HepG2 (cell line): ENCODE measurements around the gene PERCC1. TPM values are rescaled to one million over a fixed set of nuclear protein-coding genes. Genes with fewer than 3 reads are reported as not detected.
A peak's percentile ranks its signal among the peaks of the same experiment; 100 is the strongest.

Source experiments
- HMGXB4 ChIP-seq, 2 experiments: sonication (generic) in 1 of 2; formaldehyde crosslinking in 1 of 2; IDR thresholded peaks; 2 replicates each; pipeline versions ENCODE4 v1.4.0 to v1.6.1; 2018 to 2020; ENCODE audit warnings: missing genetic modification reagents in 2 of 2, borderline replicate concordance in 1 of 2, low read depth in 1 of 2, mild to moderate bottlenecking in 1 of 2, missing biosample characterization in 1 of 2
- NKX3-1 ChIP-seq: sonication (generic); formaldehyde crosslinking; IDR thresholded peaks from 2 replicates; pipeline ENCODE4 v1.5.0; 2020; ENCODE audit warnings: missing genetic modification reagents
- NR2C2 ChIP-seq: sonication (generic); formaldehyde crosslinking; IDR thresholded peaks from 2 replicates; pipeline ENCODE4 v1.4.0; 2020; ENCODE audit warnings: missing genetic modification reagents, mild to moderate bottlenecking, moderate library complexity, borderline replicate concordance
- PITX1 ChIP-seq: sonication (generic); formaldehyde crosslinking; IDR thresholded peaks from 2 replicates; pipeline ENCODE4 v1.5.1; 2020; ENCODE audit warnings: mild to moderate bottlenecking, missing genetic modification reagents
- PPARG ChIP-seq: conservative IDR thresholded peaks from 2 replicates; pipeline ENCODE4 v1.6.1; 2016; ENCODE audit warnings: missing biosample characterization, missing genetic modification reagents
- TCF12 ChIP-seq, 2 experiments: fragments of 450-650 bp in 1 of 2; sonication (generic) in 1 of 2; formaldehyde crosslinking in 1 of 2; IDR thresholded peaks; 2 replicates each; pipeline versions ENCODE4 v1.6.1 to v1.8.0; 2017 to 2022; ENCODE audit warnings: antibody characterized with exemption in 1 of 2, mild to moderate bottlenecking in 1 of 2, missing genetic modification reagents in 1 of 2, moderate library complexity in 1 of 2
- TMF1 ChIP-seq: sonication (generic); formaldehyde crosslinking; IDR thresholded peaks from 2 replicates; pipeline ENCODE4 v1.8.1; 2022; ENCODE audit warnings: low read depth, missing genetic modification reagents
- TRIM22 ChIP-seq: fragments of 450-650 bp; IDR thresholded peaks from 2 replicates; pipeline ENCODE4 v1.6.1; 2017
- ZMAT5 ChIP-seq: sonication (generic); formaldehyde crosslinking; IDR thresholded peaks from 2 replicates; pipeline ENCODE4 v1.5.0; 2020; ENCODE audit warnings: mild to moderate bottlenecking, low read depth, missing genetic modification reagents, borderline replicate concordance
- ZMYM2 ChIP-seq: sonication (generic); formaldehyde crosslinking; IDR thresholded peaks from 2 replicates; pipeline ENCODE4 v1.8.0; 2022; ENCODE audit warnings: mild to moderate bottlenecking, missing genetic modification reagents
- ZNF530 ChIP-seq: sonication (generic); formaldehyde crosslinking; IDR thresholded peaks from 2 replicates; pipeline ENCODE4 v1.5.0; 2020; ENCODE audit warnings: low read depth, mild to moderate bottlenecking, missing genetic modification reagents
- ZNF652 ChIP-seq: IDR thresholded peaks from 2 replicates; pipeline ENCODE4 v1.6.1; 2016; ENCODE audit warnings: low read depth, borderline replicate concordance
- ZNF776 ChIP-seq: sonication (generic); formaldehyde crosslinking; IDR thresholded peaks from 2 replicates; pipeline ENCODE4 v1.4.0; 2020; ENCODE audit warnings: mild to moderate bottlenecking, missing genetic modification reagents
- ZNF792 ChIP-seq: IDR thresholded peaks from 2 replicates; pipeline ENCODE4 v1.6.1; 2016
- ZNF816 ChIP-seq: sonication (generic); formaldehyde crosslinking; IDR thresholded peaks from 2 replicates; pipeline ENCODE4 v1.8.0; 2022; ENCODE audit warnings: missing genetic modification reagents, mild to moderate bottlenecking, borderline replicate concordance
- polyA plus RNA-seq, 8 experiments: library from polyadenylated mRNA; depleted of rRNA in 3 of 8; stranded (reverse) in 7 of 8; unstranded in 1 of 8; fragments of >200 nt; fragmentation: Illumina TruSeq in 4 of 8; extraction: Trizol in 4 of 8; gene quantifications; 2 replicates each; pipeline versions ENCODE4 v1.2.1 to v1.2.3, GENCODE V29; 2011 to 2016; ENCODE audit warnings: low read depth in 4 of 8, missing spikeins in 1 of 8, mixed read lengths in 1 of 8; ENCODE audit not compliant: insufficient read depth in 1 of 8
- total RNA-seq, 5 experiments: library from RNA; depleted of rRNA; stranded (reverse); fragments of >200 nt; fragmentation: Illumina TruSeq; extraction: Trizol; gene quantifications; 2 replicates each; pipeline ENCODE4 v1.2.3, GENCODE V29; 2016; ENCODE audit warnings: low read depth in 1 of 5
- TF ChIP-seq, protein P1 (sequence below): sonication (generic); formaldehyde crosslinking; IDR thresholded peaks from 2 replicates; pipeline ENCODE4 v1.4.0; 2020; ENCODE audit warnings: missing genetic modification reagents
- TF ChIP-seq, protein P2 (sequence below): sonication (generic); formaldehyde crosslinking; conservative IDR thresholded peaks from 2 replicates; pipeline ENCODE4 v1.4.0; 2020; ENCODE audit warnings: missing genetic modification reagents
- TF ChIP-seq, protein P3 (sequence below): sonication (generic); formaldehyde crosslinking; IDR thresholded peaks from 2 replicates; pipeline ENCODE4 v1.5.0; 2020; ENCODE audit warnings: missing genetic modification reagents
- TF ChIP-seq, protein P4 (sequence below): sonication (generic); formaldehyde crosslinking; IDR thresholded peaks from 2 replicates; pipeline ENCODE4 v1.5.0; 2020; ENCODE audit warnings: mild to moderate bottlenecking, missing genetic modification reagents

Gene PERCC1
- total and polyA plus RNA-seq, 2 of the 13 experiments (the other 11 are each of a cell fraction or from before 2014, with no cell fraction given), result 0.15 TPM; not detected in 1

- TF ChIP-seq ZMYM2 (CRISPR knock-in tag), result no peak
- TF ChIP-seq, protein P1, sequence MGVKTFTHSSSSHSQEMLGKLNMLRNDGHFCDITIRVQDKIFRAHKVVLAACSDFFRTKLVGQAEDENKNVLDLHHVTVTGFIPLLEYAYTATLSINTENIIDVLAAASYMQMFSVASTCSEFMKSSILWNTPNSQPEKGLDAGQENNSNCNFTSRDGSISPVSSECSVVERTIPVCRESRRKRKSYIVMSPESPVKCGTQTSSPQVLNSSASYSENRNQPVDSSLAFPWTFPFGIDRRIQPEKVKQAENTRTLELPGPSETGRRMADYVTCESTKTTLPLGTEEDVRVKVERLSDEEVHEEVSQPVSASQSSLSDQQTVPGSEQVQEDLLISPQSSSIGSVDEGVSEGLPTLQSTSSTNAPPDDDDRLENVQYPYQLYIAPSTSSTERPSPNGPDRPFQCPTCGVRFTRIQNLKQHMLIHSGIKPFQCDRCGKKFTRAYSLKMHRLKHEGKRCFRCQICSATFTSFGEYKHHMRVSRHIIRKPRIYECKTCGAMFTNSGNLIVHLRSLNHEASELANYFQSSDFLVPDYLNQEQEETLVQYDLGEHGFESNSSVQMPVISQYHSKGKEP (CRISPR knock-in tag), result no peak
- TF ChIP-seq ZNF776 (CRISPR knock-in tag), result no peak
- TF ChIP-seq, protein P2, sequence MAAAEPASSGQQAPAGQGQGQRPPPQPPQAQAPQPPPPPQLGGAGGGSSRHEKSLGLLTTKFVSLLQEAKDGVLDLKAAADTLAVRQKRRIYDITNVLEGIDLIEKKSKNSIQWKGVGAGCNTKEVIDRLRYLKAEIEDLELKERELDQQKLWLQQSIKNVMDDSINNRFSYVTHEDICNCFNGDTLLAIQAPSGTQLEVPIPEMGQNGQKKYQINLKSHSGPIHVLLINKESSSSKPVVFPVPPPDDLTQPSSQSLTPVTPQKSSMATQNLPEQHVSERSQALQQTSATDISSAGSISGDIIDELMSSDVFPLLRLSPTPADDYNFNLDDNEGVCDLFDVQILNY, result no peak
- TF ChIP-seq ZNF792 (CRISPR knock-in tag), result 0 out of 2 replicates have a peak, but pooled peaks have one; percentile 49
- TF ChIP-seq NKX3-1 (CRISPR knock-in tag), result no peak
- TF ChIP-seq TCF12 (IDR thresholded peaks at IDR 0.05), result no peak
- no peak for TF ChIP-seq TCF12 (CRISPR knock-in tag; IDR thresholded peaks at IDR 0.05)
- TF ChIP-seq TMF1 (CRISPR knock-in tag), result no peak; the same call in 1 of the 2 replicates
- TF ChIP-seq NR2C2 (CRISPR knock-in tag), result no peak
- TF ChIP-seq HMGXB4 (CRISPR knock-in tag; IDR thresholded peaks at IDR 0.05; ENCODE audit: borderline replicate concordance in 1 of 2, low read depth in 1 of 2), result peak; percentile 30 to 75; a peak in 2 of 4 replicates
- TF ChIP-seq ZNF816 (CRISPR knock-in tag), result no peak
- TF ChIP-seq, protein P3, sequence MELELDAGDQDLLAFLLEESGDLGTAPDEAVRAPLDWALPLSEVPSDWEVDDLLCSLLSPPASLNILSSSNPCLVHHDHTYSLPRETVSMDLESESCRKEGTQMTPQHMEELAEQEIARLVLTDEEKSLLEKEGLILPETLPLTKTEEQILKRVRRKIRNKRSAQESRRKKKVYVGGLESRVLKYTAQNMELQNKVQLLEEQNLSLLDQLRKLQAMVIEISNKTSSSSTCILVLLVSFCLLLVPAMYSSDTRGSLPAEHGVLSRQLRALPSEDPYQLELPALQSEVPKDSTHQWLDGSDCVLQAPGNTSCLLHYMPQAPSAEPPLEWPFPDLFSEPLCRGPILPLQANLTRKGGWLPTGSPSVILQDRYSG, result no peak
- no peak for TF ChIP-seq TRIM22
- no peak for TF ChIP-seq ZMAT5 (CRISPR knock-in tag)
- TF ChIP-seq ZNF652 (CRISPR knock-in tag), result peak; percentile 70; the same call in 1 of the 2 replicates
- TF ChIP-seq ZNF530 (CRISPR knock-in tag), result no peak
- 0 out of 2 replicates have a peak, but pooled peaks have one; percentile 5 for TF ChIP-seq PPARG (CRISPR knock-in tag)
- TF ChIP-seq PITX1 (CRISPR knock-in tag), result peak; percentile 28; the same call in 1 of the 2 replicates
- TF ChIP-seq, protein P4, sequence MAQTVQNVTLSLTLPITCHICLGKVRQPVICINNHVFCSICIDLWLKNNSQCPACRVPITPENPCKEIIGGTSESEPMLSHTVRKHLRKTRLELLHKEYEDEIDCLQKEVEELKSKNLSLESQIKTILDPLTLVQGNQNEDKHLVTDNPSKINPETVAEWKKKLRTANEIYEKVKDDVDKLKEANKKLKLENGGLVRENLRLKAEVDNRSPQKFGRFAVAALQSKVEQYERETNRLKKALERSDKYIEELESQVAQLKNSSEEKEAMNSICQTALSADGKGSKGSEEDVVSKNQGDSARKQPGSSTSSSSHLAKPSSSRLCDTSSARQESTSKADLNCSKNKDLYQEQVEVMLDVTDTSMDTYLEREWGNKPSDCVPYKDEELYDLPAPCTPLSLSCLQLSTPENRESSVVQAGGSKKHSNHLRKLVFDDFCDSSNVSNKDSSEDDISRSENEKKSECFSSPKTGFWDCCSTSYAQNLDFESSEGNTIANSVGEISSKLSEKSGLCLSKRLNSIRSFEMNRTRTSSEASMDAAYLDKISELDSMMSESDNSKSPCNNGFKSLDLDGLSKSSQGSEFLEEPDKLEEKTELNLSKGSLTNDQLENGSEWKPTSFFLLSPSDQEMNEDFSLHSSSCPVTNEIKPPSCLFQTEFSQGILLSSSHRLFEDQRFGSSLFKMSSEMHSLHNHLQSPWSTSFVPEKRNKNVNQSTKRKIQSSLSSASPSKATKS (CRISPR knock-in tag), result no peak
Observed at GRCh38 chr16:1435921-1436697, 5.2 kb downstream of the PERCC1 start (continued).
